IPS-18c (cell line): ENCODE data around the gene COTL1.

Source experiments
- H3K4me3 ChIP-seq: 2 replicates; pipeline ENCODE4 v1.7.0; 2013; ENCODE audit warnings: low read depth, mild to moderate bottlenecking, low read length, moderate library complexity; ENCODE audit not compliant: insufficient read depth
- H3K9me3 ChIP-seq: one replicate; pipeline ENCODE4 v1.6.1; 2013; ENCODE audit warnings: mild to moderate bottlenecking, low read length, moderate library complexity; ENCODE audit not compliant: control insufficient read depth, insufficient read depth

The COTL1 gene

DNA sequence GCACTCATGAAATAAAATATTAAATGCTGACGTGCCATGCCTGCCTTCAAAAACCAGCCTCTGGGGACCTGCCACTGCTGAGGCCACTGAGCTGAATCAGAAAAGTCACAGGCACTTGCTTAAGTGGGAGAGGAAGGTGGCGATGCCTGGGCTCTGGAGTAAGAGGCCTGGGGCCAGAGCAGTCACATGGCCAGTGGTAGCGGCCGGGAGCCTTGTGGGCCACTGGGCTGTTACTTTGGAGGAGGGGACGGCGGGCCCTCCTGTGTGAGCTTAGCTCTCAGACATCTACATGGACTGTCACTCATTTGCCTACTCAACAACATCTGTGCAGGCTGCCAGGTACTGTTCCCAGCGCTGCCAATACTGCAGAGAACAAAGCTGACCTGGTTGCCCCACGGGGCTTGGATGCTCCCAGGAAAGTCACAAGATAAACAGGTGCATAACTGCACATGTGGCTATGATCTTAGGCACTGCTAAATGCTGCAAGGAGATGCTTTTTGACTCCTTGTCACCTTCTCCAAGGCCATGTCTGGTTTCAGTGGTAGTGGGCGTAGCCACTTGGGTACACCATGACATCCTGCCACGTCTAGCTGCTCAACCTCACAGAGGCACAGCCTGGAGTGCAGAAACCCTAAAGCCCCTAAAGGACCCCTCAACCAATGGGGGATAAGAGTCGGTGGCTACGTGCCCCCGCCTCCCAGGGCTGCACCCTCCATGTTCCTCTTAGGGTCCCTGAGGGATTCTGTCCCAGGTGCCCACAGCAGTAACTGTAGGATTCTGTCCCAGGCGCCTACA is 11.6 kb downstream of the COTL1 start:
- H3K4me3 ChIP-seq: no peak overlapping the region
- no peaks in the 10 kb centered on the region for H3K9me3 ChIP-seq

DNA sequence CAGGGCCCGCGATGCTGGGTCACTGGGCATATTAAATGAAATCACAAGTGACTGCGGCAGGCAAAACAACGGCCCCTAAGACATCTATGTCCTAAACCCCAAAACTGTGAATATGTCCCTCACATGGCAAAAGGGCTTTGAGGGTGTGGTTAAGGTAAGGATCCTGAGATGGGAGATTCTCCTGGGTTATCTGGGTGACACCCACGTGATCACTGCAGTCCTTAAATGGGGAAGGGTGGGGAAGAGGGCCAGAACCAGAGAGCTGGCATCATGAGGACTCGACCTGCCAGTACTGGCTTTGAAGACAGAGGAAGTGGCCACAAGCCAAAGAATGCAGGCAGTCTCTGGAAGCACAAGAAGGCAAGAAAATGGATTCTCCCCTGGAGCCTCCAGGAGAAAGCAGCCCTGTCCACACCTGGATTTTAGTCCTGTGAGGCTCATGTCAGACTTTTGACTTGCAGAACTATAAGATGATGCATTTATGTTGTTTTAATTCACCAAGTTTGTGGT is 12.5 kb downstream of the COTL1 start:
- Histone ChIP-seq H3K4me3 (no peak overlapping the region), H3K9me3 (no peaks in the 10 kb centered on the region)

DNA sequence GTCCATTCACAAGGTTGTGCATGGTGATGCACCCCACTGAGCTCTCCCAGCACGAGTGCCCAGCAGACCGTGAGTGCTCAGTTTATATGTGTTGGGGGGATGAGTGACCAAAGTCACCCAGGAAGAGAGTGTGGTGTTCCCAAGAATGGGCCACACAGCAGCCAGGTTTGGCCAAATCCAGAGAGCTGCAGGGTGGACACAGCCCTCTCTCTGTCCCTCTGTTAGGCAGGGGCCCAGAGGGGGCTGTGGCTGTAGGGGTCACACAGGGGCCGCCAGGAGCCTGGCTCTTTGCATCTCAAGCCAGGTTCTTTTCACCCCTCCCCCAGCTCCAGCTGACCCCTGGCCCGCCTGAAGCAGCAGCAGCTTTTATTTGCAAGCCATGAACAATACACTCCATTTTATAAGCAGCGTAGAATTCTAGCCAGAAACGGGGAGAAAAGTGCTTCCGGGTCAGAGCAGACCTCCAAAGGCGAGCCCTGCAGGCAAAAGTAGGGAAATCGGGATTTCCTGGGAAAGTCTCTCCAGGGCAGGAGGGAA is 13.3 kb downstream of the COTL1 start:
- no peaks in the 10 kb centered on the region for H3K9me3 ChIP-seq
- no peak overlapping the region; the same call in 1 of the 2 replicates for H3K4me3 ChIP-seq

DNA sequence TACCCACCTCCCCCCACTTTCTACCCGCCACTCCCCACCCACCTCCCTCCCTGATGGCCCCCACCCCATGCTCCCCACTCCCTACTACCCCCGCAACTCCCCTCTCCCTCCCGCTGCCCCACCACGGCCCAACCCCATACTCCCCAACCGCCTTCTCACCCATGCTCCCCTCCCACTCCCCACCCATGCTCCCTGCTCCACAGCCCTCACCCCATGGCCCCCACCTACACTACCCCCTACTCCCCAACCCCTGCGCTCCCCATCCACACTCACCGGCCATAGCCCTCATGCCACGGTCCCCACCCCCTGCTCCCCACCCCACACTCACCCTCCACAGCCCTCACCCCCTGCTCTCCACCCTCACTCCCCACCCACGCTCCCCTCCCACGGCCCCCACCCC is 13.9 kb downstream of the COTL1 start:
- Histone ChIP-seq H3K4me3 (no peak overlapping the region), H3K9me3 (no peaks in the 10 kb centered on the region)

- H3K4me3 ChIP-seq: no peak overlapping the region
These were observed 14.6 kb downstream of the COTL1 start for GRCh38 chr16:84603140-84603816.

DNA sequence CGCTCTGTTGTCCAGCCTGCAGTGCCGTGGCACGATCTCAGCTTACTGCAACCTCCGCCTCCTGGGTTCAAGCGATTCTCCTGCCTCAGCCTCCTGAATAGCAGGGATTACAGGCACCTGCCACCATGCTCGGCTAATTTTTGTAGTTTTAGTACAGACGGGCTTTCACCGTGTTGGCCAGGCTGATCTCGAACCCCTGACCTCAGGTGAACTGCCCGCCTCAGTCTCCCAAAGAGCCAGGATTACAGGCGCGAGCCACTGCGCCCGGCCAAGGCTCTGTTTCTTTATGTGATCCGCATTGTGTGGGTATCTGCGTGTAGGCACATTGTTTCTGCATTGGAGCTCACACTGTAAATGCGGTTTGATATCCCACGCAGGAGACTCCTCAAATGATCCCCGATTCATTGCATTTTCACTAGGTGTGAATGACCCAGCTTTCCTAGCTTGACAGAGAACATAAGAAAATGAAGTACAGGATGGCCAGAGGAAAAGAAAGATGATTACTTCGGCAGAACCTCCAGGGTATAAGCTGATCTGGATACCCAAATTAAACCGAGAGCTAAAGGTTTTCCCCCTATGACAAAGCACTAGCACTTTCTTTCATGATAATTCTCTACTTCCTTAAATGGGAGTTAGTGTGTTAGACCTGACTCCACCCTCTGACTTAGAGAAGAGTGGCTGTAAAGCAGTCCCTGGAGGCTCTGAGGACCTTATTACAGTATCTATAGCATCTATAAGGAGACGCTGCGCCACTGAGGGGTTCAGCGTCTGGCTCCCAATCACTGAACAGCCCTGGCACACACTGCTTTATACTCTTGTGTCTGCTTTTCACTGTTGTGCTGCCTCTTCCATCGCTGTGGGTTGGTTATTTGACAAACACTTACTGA is 17.3 kb downstream of the COTL1 start:
- H3K9me3 ChIP-seq: no peaks in the 10 kb centered on the region
- no peak overlapping the region for H3K4me3 ChIP-seq

More at GRCh38 chr16:84603140-84603816, 14.6 kb downstream of the COTL1 start:
- H3K9me3 ChIP-seq: no peaks in the 10 kb centered on the region

DNA sequence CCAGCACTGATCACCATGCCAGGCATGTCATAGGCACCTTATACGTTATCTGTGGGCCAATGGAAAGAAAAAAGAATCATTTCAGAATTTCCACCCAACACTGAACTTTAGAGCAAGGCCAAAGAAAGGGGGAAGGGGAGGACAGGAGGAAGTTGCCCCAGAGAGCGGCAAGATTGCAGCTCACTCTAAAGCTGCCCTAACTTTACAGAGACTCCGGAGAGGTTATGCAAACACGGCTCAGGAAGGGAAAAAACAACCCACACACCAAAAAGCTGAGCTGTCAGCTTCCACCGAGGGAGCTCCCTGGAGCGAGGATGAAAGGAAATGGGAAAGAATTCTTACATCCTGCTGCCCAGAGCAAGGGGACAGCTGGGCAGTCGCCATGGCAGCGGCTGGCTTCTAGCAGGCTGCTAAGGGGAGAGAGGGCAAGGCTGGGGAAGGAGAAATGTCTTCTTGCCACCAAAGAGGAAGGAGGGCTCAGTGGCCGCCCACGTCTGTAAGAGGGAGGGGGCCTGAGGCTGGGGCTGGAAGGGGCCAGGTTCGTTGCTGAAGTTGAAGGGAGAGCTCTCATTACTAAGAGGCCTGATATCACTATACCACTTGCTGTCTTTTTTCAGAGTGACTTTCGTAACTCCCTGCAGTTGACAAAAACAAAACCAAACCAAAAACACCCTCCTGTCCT is 18.2 kb downstream of the COTL1 start:
- H3K4me3 ChIP-seq: no peak overlapping the region; the same call in 1 of the 2 replicates
- no peaks in the 10 kb centered on the region for H3K9me3 ChIP-seq

DNA sequence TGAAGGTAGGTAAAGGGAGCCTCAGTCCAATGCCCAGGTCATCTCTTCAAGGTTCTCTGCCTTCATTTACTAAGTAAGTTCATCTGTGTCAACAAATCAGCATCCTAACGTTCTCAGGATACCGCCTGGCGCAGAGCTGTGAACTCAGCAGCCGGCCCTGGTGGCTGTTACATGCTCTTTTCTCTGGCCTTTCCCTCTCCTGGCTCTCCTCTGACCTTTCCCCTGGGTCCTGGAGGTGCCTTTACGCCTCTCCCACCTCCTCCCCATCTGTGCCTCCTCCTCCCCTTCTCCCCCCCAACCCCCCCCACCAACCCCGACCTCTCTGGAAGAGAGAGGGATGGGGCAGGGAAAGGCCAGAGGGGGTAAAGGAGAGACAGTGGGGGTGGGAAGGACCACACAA is 19.5 kb downstream of the COTL1 start:
- H3K4me3 ChIP-seq: no peak overlapping the region
- no peaks in the 10 kb centered on the region for H3K9me3 ChIP-seq

GRCh38 chr16:84597931-84598351 is 19.9 kb downstream of the COTL1 start:
- H3K9me3 ChIP-seq: no peaks in the 10 kb centered on the region

DNA sequence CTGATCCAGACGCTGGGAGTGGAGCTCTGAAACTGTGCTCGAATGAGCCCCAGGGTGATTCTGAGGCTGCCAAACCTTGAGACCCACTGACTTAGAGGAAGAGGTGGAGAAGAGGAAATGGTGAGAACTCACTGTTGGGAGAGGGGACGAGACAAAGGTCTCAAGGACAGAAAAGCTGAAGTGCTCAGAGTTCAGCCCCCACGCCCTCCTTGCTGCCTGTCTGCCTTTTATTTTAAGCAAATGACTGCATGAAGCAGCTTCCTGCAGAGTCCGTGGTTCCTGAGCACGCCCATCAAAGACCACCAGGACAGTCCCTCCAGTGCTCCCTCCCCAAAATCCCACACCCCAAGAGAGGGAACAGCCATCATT is 20.4 kb downstream of the COTL1 start:
- no peak overlapping the region for H3K4me3 ChIP-seq
- H3K9me3 ChIP-seq: no peaks in the 10 kb centered on the region

More at GRCh38 chr16:84597931-84598351, 19.9 kb downstream of the COTL1 start:
- H3K4me3 ChIP-seq: no peak overlapping the region

GRCh38 chr16:84596801-84597527 is 20.9 kb downstream of the COTL1 start:
- H3K9me3 ChIP-seq: no peaks in the 10 kb centered on the region
- H3K4me3 ChIP-seq: no peak overlapping the region

GRCh38 chr16:84596161-84596560 is 21.7 kb downstream of the COTL1 start:
- no peak overlapping the region for H3K4me3 ChIP-seq
- no peaks in the 10 kb centered on the region for H3K9me3 ChIP-seq

DNA sequence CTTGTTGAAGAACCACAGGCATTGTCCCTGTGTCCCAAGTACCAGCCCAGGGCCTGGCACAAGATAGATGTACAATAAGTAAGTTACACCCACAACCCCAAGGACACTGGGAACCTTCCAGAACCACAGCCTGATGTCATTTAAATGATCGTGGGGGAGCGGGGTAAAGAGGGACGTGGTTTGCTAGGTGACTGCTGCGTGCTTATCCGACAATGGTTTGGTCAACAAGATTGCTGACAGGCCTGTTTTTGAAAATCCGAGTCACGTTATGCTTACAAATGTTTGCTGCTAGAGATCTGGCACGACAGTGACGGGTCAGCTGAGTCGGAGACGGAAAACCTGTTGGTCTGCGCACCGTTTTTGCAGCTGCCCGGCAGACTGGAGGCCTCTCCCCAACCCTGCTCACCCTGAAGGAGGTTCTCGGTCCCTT is 22.8 kb downstream of the COTL1 start:
- no peak overlapping the region for H3K4me3 ChIP-seq
- H3K9me3 ChIP-seq: no peaks in the 10 kb centered on the region

DNA sequence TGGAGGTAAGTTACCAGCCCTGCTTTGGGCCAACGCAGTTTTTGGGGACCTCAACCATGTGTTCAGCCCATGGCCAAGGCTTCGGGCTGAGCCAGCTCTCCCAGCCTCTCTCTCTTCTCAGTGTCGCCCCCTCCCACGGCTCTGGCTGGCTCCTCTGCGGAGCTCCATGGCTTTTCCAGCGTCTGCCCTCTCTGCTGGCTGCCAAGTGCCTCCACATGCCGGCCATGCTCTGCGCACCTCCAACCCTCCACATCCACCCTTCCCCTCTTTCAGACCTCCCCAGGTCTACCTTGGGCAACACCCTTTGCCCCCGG is 23.2 kb downstream of the COTL1 start:
- Histone ChIP-seq H3K4me3 (no peak overlapping the region), H3K9me3 (no peaks in the 10 kb centered on the region)

- H3K4me3 ChIP-seq: no peak overlapping the region
These were observed 23.8 kb downstream of the COTL1 start for GRCh38 chr16:84593825-84594724.

More at GRCh38 chr16:84593825-84594724, 23.8 kb downstream of the COTL1 start:
- no peaks in the 10 kb centered on the region for H3K9me3 ChIP-seq
